ENCODE data around the gene LRRC27. TPM values are rescaled to one million over a fixed set of nuclear protein-coding genes. Genes with fewer than 3 reads are reported as not detected.

The LRRC27 gene
- total and polyA plus RNA-seq, 2 of the 4 experiments (the other 2 are of a cell fraction), result 3.8 to 5.3 TPM

DNA sequence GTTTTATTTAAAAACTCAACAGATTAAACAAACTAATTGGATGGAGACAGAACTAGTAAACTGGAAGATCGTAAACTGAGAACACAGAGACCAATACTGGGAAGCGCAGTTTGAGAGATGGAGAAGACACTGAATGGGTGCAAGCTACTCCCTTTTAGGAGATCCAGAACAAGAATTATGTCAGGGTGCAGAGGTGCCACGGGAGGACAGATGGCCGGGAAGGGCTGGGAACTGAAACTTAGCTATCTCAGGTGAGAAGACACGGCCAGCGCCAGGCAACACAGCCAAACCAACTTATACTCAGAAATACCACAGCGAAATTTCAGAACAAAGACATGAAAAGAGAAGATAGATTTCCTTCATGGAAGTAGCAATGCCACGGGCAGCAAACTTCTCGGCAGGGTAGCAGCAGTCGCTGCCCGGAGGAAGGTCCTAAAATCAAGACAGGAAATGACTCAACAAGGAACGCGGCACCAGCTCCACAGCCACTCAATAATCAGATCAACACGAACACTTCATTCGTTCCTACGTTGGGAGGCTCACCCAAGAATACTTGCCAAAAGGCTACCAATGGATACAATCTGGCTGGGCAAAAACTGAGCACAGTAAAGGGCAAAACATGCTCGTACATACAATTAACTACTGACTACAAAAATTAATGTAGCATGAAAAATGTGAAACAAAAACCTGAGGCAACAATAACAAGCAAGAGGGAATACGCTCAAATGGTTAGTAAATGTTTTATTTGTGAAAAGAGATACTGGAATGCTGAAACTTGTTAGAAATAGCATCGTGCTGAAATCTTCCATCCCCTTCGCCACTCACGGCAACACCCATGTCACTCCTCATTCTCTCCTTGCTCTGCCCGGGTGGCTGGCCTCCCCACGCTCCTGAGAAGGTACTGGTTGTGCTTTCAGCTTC lies 2.2 kb upstream of the LRRC27 start (continued):
- TF ChIP-seq NFE2L2 (IDR thresholded peaks at IDR 0.05; ENCODE audit: low read depth, low read length), result no peak
- TF ChIP-seq MAFK (IDR thresholded peaks at IDR 0.05; ENCODE audit: low read depth, low read length), result no peak
- TF ChIP-seq RFX5 (IDR thresholded peaks at IDR 0.05; ENCODE audit: low read depth, low read length), result no peak

DNA sequence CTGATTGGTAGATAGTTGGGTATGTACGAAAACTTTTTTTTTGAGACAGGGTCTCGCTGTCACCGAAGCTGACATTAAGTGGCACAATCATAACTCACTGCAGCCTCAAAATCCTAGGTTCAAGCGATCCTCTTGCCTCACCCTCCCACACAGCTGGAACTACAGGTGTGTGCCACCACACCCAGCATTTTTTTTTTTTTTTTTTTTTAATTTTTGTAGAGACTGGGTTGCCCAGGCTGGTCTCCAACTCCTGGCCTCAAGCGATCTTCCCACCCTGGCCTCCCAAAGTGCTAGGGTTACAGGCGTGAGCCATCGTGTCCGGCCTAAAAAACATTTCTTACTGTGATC lies 1.5 kb upstream of the LRRC27 start:
- 0 out of 2 replicates have a peak overlapping the region, but pooled peaks have one; percentile 11 for H2BK20ac ChIP-seq (ENCODE audit: low read depth, low read length)
- 100% methylated on average over 2 of the region's 8 CpGs; no CpG with 5 or more reads in 1 of the 2 experiments for WGBS, 2 experiments (ENCODE audit: extremely low coverage in 2 of 2, insufficient read length in 1 of 2)
- POLR2A ChIA-PET (ENCODE audit: unreplicated experiment), result no interaction called here

More for the DNA sequence above, 1.5 kb upstream of the LRRC27 start:
- H4K5ac ChIP-seq (ENCODE audit: low read depth, low read length), result no peak overlapping the region
- BruUV-seq (replicated peaks), result no TSS peak
- H2AK9ac ChIP-seq (replicated peaks; ENCODE audit: low read depth, low read length, poor library complexity), result no peak overlapping the region
- no peak overlapping the region for H3K27ac ChIP-seq (ENCODE audit: insufficient read depth, low read length)
- ATAC-seq (ENCODE audit: low read depth) (no peak), DNase-seq (no peak)
- H2AFZ ChIP-seq (replicated peaks; ENCODE audit: low read length, poor library complexity), result no peak overlapping the region
- peak overlapping the region; percentile 97 for H3K4me3 ChIP-seq (ENCODE audit: insufficient read depth, low read depth, low read length)
- H4K20me1 ChIP-seq (ENCODE audit: insufficient read depth, low read length), result 0 out of 2 replicates have a peak, but pooled peaks cover 3% of the 10 kb centered on the region
- no peak overlapping the region for H3K56ac ChIP-seq (ENCODE audit: extremely low read depth, insufficient read depth, low read length)
- no peak overlapping the region for H3K14ac ChIP-seq (replicated peaks; ENCODE audit: low read depth, low read length)
- H2BK120ac ChIP-seq (ENCODE audit: low read depth, low read length), result no peak overlapping the region
- H3K9me1 ChIP-seq (ENCODE audit: insufficient read depth, low read length), result peaks cover 3% of the 10 kb centered on the region; the same call in 1 of the 2 replicates
- peaks cover 16 to 58% of the 10 kb centered on the region in 2 experiments for H3K79me1 ChIP-seq (ENCODE audit: low read depth in 1 of 2, low read length in 2 of 2)
- no peak overlapping the region for H2BK5ac ChIP-seq (ENCODE audit: low read depth, low read length, poor library complexity, severe bottlenecking)
- no peaks in the 10 kb centered on the region for H3K9me3 ChIP-seq (ENCODE audit: control insufficient read depth, insufficient read depth, low read length)
- in situ Hi-C loops (cut with MboI; ENCODE audit: low sequenced_read_pairs), result no loop called here
- no peak overlapping the region for H3K23ac ChIP-seq (ENCODE audit: low read depth, low read length)
- CTCF ChIA-PET, result no interaction called here
- H3K4me2 ChIP-seq (ENCODE audit: low read depth, low read length), result peak overlapping the region; percentile 92
- H2BK15ac ChIP-seq (ENCODE audit: low read depth, low read length), result no peak overlapping the region; the same call in 2 of the 3 replicates
- intact Hi-C loops (cut with micrococcal nuclease), result no loop called here
- H4K8ac ChIP-seq (ENCODE audit: low read depth in 2 of 2, low read length in 2 of 2), result peak overlapping the region in 1 of 2 experiments; percentile 25; a peak in 1 of 4 replicates
- peaks cover 8% of the 10 kb centered on the region; the same call in 1 of the 2 replicates for H3K36me3 ChIP-seq (ENCODE audit: control insufficient read depth, insufficient read depth, low read length)
- peaks cover 6% of the 10 kb centered on the region for H3K4me1 ChIP-seq (ENCODE audit: control insufficient read depth, insufficient read depth, low read length)
- H2AK5ac ChIP-seq (ENCODE audit: low read depth, low read length), result peak overlapping the region; percentile 77
- H4K91ac ChIP-seq (ENCODE audit: insufficient read depth, low read depth, low read length), result no peak overlapping the region
- no peak overlapping the region for H3K9ac ChIP-seq (ENCODE audit: low read depth, low read length)
- no peak for TF ChIP-seq POLR2A (IDR thresholded peaks at IDR 0.05; ENCODE audit: low read depth, low read length)
- TF ChIP-seq RAD21 (IDR thresholded peaks at IDR 0.05; ENCODE audit: low read length), result no peak
- TF ChIP-seq RFX5 (IDR thresholded peaks at IDR 0.05; ENCODE audit: low read depth, low read length), result no peak
- no peak for TF ChIP-seq MAZ (IDR thresholded peaks at IDR 0.05; ENCODE audit: borderline replicate concordance, low read depth, low read length)
- no peak for TF ChIP-seq SMC3 (IDR thresholded peaks at IDR 0.05; ENCODE audit: low read depth, low read length)
- no peak for TF ChIP-seq CEBPB (IDR thresholded peaks at IDR 0.05; ENCODE audit: low read depth, low read length)
- H3K18ac ChIP-seq (ENCODE audit: low read depth, low read length), result no peak overlapping the region
- H3K4ac ChIP-seq (ENCODE audit: low read depth, low read length), result peak overlapping the region; percentile 21
- dilution Hi-C loops (cut with HindIII; ENCODE audit: low sequenced_read_pairs, unreplicated experiment), result loop anchor here (25.0 kb wide), 1 partner anchor 93 kb away; no protein-coding TSS in a partner anchor
- H3K27me3 ChIP-seq (ENCODE audit: control insufficient read depth, insufficient read depth, low read length), result no peaks in the 10 kb centered on the region
